Ishikawa (cell line): ENCODE measurements around the gene LONP2.

ENCODE experiments used
- CEBPB ChIP-seq: IDR thresholded peaks from 2 replicates; pipeline ENCODE4 v1.6.1; 2012
- CREB1 ChIP-seq: IDR thresholded peaks from 2 replicates; pipeline ENCODE4 v1.6.1; 2012; ENCODE audit warnings: low read depth
- EGR1 ChIP-seq: IDR thresholded peaks from 2 replicates; pipeline ENCODE4 v1.6.1; 2012
- EP300 ChIP-seq: IDR thresholded peaks from 2 replicates; pipeline ENCODE4 v1.6.1; 2012; ENCODE audit warnings: borderline replicate concordance
- FOXM1 ChIP-seq: IDR thresholded peaks from 2 replicates; pipeline ENCODE4 v1.6.1; 2012; ENCODE audit warnings: low read depth, borderline replicate concordance
- NFIC ChIP-seq: IDR thresholded peaks from 2 replicates; pipeline ENCODE4 v1.6.1; 2012
- RAD21 ChIP-seq: IDR thresholded peaks from 2 replicates; pipeline ENCODE4 v1.6.1; 2012; ENCODE audit warnings: low read depth
- TAF1 ChIP-seq: IDR thresholded peaks from 2 replicates; pipeline ENCODE4 v1.6.1; 2012; ENCODE audit warnings: low read depth, mild to moderate bottlenecking
- TCF12 ChIP-seq: IDR thresholded peaks from 2 replicates; pipeline ENCODE4 v1.6.1; 2012; ENCODE audit warnings: low read depth
- TEAD4 ChIP-seq: IDR thresholded peaks from 2 replicates; pipeline ENCODE4 v1.6.1; 2012
- YY1 ChIP-seq: IDR thresholded peaks from 2 replicates; pipeline ENCODE4 v1.6.1; 2012; ENCODE audit warnings: low read depth
- ZBTB7A ChIP-seq: IDR thresholded peaks from 2 replicates; pipeline ENCODE4 v1.6.1; 2012; ENCODE audit warnings: low read depth
- TF ChIP-seq, protein P1 (sequence below): IDR thresholded peaks from 2 replicates; pipeline ENCODE4 v1.6.1; 2012; ENCODE audit warnings: low read depth, mild to moderate bottlenecking
- TF ChIP-seq, protein P2 (sequence below): IDR thresholded peaks from 2 replicates; pipeline ENCODE4 v1.6.1; 2012
- TF ChIP-seq, protein P3 (sequence below): IDR thresholded peaks from 2 replicates; pipeline ENCODE4 v1.6.1; 2012

LONP2 gene

DNA sequence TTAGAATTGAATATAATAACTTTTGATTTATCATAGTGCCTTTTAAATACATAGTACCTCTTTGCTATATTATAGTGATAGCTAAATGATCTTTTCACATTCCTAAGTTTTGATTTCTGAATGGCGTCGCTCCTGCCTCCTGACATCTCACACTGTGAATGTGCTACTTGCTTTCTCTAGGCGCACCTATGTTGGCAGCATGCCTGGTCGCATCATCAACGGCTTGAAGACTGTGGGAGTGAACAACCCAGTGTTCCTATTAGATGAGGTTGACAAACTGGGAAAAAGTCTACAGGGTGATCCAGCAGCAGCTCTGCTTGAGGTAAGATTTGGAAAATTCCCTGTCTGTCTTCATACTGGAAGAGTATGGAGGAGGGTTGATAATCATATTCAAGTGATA lies 33.1 kb downstream of the LONP2 start:
- TF ChIP-seq, protein P1, sequence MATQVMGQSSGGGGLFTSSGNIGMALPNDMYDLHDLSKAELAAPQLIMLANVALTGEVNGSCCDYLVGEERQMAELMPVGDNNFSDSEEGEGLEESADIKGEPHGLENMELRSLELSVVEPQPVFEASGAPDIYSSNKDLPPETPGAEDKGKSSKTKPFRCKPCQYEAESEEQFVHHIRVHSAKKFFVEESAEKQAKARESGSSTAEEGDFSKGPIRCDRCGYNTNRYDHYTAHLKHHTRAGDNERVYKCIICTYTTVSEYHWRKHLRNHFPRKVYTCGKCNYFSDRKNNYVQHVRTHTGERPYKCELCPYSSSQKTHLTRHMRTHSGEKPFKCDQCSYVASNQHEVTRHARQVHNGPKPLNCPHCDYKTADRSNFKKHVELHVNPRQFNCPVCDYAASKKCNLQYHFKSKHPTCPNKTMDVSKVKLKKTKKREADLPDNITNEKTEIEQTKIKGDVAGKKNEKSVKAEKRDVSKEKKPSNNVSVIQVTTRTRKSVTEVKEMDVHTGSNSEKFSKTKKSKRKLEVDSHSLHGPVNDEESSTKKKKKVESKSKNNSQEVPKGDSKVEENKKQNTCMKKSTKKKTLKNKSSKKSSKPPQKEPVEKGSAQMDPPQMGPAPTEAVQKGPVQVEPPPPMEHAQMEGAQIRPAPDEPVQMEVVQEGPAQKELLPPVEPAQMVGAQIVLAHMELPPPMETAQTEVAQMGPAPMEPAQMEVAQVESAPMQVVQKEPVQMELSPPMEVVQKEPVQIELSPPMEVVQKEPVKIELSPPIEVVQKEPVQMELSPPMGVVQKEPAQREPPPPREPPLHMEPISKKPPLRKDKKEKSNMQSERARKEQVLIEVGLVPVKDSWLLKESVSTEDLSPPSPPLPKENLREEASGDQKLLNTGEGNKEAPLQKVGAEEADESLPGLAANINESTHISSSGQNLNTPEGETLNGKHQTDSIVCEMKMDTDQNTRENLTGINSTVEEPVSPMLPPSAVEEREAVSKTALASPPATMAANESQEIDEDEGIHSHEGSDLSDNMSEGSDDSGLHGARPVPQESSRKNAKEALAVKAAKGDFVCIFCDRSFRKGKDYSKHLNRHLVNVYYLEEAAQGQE: no peak
- TF ChIP-seq YY1 (no peak), RAD21 (no peak), EP300 (no peak), CREB1 (no peak), ZBTB7A (no peak), FOXM1 (no peak), TEAD4 (no peak), CEBPB (no peak), TAF1 (no peak), NFIC (no peak), EGR1 (no peak), TCF12 (no peak)
- TF ChIP-seq, protein P2, sequence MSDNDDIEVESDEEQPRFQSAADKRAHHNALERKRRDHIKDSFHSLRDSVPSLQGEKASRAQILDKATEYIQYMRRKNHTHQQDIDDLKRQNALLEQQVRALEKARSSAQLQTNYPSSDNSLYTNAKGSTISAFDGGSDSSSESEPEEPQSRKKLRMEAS: no peak
- TF ChIP-seq, protein P3, sequence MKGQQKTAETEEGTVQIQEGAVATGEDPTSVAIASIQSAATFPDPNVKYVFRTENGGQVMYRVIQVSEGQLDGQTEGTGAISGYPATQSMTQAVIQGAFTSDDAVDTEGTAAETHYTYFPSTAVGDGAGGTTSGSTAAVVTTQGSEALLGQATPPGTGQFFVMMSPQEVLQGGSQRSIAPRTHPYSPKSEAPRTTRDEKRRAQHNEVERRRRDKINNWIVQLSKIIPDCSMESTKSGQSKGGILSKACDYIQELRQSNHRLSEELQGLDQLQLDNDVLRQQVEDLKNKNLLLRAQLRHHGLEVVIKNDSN: no peak

DNA sequence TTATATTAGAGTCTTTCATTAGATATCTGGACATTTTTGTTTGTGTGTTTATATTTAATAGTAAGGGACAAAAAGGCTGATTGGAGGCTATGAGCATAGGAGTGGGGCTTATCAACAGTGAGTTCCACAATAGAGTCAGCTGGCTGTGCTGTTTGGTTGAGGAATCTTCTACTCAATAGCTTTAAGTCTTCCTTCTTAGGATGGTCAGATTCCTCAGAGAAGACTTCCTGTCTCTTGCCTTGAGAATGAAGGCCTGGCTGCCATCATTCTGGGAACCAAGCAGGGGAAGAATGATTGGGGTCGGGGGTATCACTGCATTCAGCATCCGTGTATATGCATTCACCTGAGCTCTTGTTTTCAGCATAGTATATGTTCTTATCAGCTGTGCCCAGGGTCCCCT lies 35.1 kb downstream of the LONP2 start:
- TF ChIP-seq TCF12: no peak

DNA sequence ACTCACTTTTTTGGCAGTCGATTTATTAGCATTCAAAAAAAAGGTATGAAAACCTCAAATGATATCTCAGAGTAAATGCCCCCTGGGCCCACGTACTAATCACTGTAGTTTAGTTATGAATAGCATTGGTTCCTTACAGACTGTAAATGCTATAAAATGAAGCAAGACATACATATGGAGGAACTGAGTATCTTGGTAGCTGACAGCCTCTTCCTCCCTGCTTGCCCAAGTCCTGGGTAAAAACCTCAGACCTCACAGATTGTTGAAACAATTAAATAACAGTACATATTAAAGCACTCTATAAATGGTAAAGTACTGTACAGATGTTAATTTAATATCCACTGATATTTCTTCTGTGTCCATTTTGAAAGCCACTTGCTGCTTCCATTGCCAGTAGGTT lies 36.4 kb downstream of the LONP2 start:
- TF ChIP-seq CREB1 (no peak), TCF12 (no peak), TEAD4 (no peak)

DNA sequence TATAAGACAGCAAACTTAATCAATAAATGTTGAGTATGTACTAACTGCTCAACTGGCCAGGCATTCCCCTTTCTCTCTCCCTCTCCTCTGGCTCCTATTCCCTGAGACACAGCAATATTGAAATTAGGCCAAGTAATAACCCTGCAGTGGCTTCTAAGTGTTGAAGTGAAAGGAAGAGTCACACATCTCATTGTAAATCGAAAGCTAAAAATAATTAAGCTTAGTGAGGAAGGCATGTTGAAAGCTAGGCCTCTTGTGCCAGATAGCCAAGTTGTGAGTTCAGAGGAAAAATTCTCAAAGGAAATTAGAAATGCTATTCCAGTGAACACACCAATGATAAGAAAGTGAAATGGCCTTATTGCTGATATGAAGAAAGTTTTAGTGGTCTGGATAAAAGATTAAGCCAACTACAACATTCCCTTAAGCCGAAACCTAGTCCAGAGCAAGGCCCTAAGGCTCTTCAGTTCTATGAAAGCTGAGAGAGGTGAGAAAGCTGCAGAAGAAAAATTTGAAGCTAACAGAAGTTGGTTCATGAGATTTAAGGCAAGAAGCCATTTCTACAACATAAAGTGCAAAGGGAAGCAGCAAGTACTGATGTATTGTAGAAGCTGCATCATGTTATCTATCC lies 38.6 kb downstream of the LONP2 start:
- TF ChIP-seq EGR1 (no peak), RAD21 (no peak), CREB1 (no peak), YY1 (no peak), CEBPB (no peak), FOXM1 (no peak), EP300 (no peak), NFIC (no peak), TAF1 (no peak)
- TF ChIP-seq, protein P1: no peak
- TF ChIP-seq, protein P2: no peak

DNA sequence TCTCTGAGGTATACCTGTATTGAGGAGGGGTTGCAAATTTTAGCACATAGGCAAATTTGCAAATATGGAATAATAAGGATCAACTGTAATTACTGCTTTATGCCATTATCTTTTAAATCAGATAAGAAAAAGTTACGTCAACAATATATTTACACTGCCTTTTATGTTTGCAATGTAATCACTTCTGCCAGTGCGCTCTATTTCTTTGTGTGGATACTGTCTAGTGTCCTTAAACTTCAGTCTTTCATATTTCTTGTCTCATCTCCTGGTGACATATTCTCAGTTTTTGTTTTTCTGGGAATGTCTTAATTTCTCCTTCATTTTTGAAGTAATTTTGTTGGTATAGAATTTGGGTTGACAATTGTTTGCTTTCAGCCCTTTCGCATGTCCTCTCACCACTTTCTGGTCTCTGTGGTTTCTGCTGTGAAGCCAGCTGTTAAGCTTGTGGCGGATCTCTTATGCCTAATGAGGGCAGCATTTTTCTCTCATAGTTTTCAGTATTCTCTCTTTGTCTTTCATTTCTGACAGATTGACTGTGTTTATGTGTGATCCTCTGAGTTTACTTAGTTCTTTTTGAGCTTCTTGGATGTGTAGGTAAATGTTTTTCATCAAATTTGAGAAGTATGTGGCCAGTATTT lies 40.8 kb downstream of the LONP2 start:
- TF ChIP-seq, protein P3: no peak
- TF ChIP-seq TAF1 (no peak), FOXM1 (no peak), NFIC (no peak), RAD21 (no peak), YY1 (no peak), ZBTB7A (no peak), CEBPB (no peak), TEAD4 (no peak), TCF12 (no peak), EP300 (no peak)
- TF ChIP-seq, protein P1: no peak
- TF ChIP-seq, protein P2: no peak
